ENCODE measurements around the gene EFNA5.

The EFNA5 gene

GRCh38 chr5:107553117-107553555, 117.6 kb downstream of the EFNA5 start:
- H3K27ac Mint-ChIP-seq: no peak overlapping the region
- H3K36me3 Mint-ChIP-seq (ENCODE audit: low read depth): no peaks in the 10 kb centered on the region
- no peak overlapping the region for H3K4me3 Mint-ChIP-seq
- H3K9me3 Mint-ChIP-seq: no peaks in the 10 kb centered on the region
- no peak for DNase-seq
- no peaks in the 10 kb centered on the region for H3K27me3 Mint-ChIP-seq
- no peaks in the 10 kb centered on the region for H3K4me1 Mint-ChIP-seq (ENCODE audit: low read depth)

GRCh38 chr5:107551088-107551487, 119.6 kb downstream of the EFNA5 start:
- no peaks in the 10 kb centered on the region for H3K27me3 Mint-ChIP-seq
- no peaks in the 10 kb centered on the region for H3K9me3 Mint-ChIP-seq
- no peak overlapping the region for H3K4me3 Mint-ChIP-seq
- H3K27ac Mint-ChIP-seq: no peak overlapping the region
- no peak for DNase-seq
- H3K36me3 Mint-ChIP-seq (ENCODE audit: low read depth): no peaks in the 10 kb centered on the region
- H3K4me1 Mint-ChIP-seq (ENCODE audit: low read depth): no peaks in the 10 kb centered on the region

- Mint-ChIP-seq H3K36me3 (ENCODE audit: low read depth) (no peaks in the 10 kb centered on the region), H3K27me3 (no peaks in the 10 kb centered on the region), H3K27ac (no peak overlapping the region), H3K4me1 (ENCODE audit: low read depth) (no peaks in the 10 kb centered on the region), H3K4me3 (no peak overlapping the region), H3K9me3 (no peaks in the 10 kb centered on the region)
- no peak for DNase-seq
Observed at GRCh38 chr5:107549567-107549966, 121.2 kb downstream of the EFNA5 start.

DNA sequence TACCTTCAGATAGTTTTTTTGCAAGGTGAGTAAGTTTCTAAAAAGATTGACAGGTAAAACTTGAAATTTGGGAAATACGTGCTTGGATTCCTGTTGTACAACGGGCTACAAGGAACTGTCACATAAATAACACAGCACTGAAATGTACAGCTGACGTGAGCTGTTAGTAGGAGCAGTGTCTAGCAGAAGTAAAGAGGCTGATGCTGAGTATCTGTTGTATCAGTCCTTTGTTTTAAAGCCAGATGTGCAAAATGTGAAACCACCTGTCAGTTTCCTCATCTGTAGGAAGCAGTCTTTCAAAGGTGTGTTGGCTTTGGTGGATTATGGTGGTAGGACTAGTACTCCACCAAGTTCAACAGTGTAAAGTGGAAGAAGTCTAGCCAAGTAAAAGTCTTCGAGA, 122.3 kb downstream of the EFNA5 start:
- Mint-ChIP-seq H3K4me1 (ENCODE audit: low read depth) (no peaks in the 10 kb centered on the region), H3K4me3 (no peak overlapping the region), H3K36me3 (ENCODE audit: low read depth) (no peaks in the 10 kb centered on the region), H3K27ac (no peak overlapping the region), H3K27me3 (no peaks in the 10 kb centered on the region), H3K9me3 (no peaks in the 10 kb centered on the region)
- no peak for DNase-seq

- Mint-ChIP-seq H3K9me3 (no peaks in the 10 kb centered on the region), H3K27me3 (peaks cover 4% of the 10 kb centered on the region), H3K4me1 (ENCODE audit: low read depth) (no peaks in the 10 kb centered on the region), H3K27ac (no peak overlapping the region), H3K36me3 (ENCODE audit: low read depth) (no peaks in the 10 kb centered on the region), H3K4me3 (no peak overlapping the region)
- no peak for DNase-seq
Observed at GRCh38 chr5:107546719-107547118, 124.0 kb downstream of the EFNA5 start.

GRCh38 chr5:107545486-107545885, 125.3 kb downstream of the EFNA5 start:
- Mint-ChIP-seq H3K27ac (no peak overlapping the region), H3K36me3 (ENCODE audit: low read depth) (no peaks in the 10 kb centered on the region), H3K4me3 (no peak overlapping the region), H3K4me1 (ENCODE audit: low read depth) (no peaks in the 10 kb centered on the region), H3K9me3 (no peaks in the 10 kb centered on the region), H3K27me3 (peaks cover 4% of the 10 kb centered on the region)
- DNase-seq: no peak

- H3K36me3 Mint-ChIP-seq (ENCODE audit: low read depth): no peaks in the 10 kb centered on the region
- no peaks in the 10 kb centered on the region for H3K4me1 Mint-ChIP-seq (ENCODE audit: low read depth)
- H3K4me3 Mint-ChIP-seq: no peak overlapping the region
- no peaks in the 10 kb centered on the region for H3K9me3 Mint-ChIP-seq
- no peak for DNase-seq
- peaks cover 4% of the 10 kb centered on the region for H3K27me3 Mint-ChIP-seq
- H3K27ac Mint-ChIP-seq: no peak overlapping the region
Observed at GRCh38 chr5:107544967-107545366, 125.8 kb downstream of the EFNA5 start.

DNA sequence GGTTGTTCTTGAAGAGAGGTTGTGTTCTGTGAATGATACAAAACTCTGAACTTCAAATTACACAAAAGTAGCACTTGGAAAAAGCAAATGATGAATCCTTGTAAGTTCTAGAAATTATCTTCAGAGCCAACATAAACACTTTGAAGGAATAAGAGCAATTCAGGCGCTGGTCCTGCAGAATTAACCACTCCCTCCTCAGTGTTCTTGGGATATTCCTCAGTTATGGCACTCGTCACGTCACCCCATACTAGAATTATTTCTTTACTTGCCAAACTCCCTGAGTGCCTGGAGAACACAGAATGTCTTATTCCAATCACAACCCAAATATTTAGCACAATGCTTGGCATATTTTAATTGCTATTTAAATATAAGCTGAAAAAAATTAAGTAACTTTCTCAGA, 126.3 kb downstream of the EFNA5 start:
- Mint-ChIP-seq H3K27me3 (peaks cover 4% of the 10 kb centered on the region), H3K4me3 (no peak overlapping the region), H3K9me3 (no peaks in the 10 kb centered on the region), H3K36me3 (ENCODE audit: low read depth) (no peaks in the 10 kb centered on the region), H3K27ac (no peak overlapping the region), H3K4me1 (ENCODE audit: low read depth) (no peaks in the 10 kb centered on the region)
- DNase-seq: no peak

DNA sequence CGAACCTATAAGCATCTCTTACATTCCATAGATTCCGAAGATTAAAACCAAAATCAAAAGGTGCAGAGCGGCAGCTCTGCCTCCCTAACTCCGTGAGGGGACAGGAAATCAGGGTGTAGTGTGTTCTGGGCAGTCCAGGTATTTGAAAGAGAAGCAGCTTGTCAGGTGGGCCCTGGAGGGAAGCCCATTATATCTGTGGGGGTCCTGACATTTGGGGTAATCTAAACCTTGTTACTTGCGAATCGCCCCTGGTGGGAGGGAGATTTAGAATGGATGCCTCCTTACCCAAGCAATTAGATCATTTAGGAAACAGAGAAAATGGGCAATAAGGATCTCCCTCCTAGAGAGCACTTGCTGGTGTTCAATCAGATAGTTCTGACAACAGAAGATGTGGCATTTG, 126.9 kb downstream of the EFNA5 start:
- Mint-ChIP-seq H3K27me3 (peaks cover 7% of the 10 kb centered on the region), H3K9me3 (no peaks in the 10 kb centered on the region), H3K36me3 (ENCODE audit: low read depth) (no peaks in the 10 kb centered on the region), H3K4me1 (ENCODE audit: low read depth) (peaks cover 2% of the 10 kb centered on the region), H3K27ac (no peak overlapping the region), H3K4me3 (no peak overlapping the region)
- DNase-seq: no peak

DNA sequence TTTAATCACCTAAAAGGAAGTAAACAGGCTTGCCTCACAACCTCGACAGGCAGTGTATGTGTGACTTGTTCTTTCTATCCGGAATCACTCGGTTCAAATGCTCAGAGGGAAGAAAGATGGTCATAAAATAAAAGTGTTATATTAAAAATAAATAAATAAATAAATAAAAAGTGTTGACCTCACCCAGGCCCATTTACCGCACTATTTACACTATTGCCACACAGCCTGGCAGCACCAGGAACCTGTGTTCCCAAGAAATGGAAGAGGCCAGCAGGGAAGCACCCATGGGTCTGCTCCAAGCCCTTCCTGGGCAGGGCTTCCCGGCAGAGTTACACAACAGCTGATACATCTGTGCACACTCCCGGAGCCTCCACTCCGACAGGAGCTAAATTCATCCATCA, 127.9 kb downstream of the EFNA5 start:
- H3K36me3 Mint-ChIP-seq (ENCODE audit: low read depth): no peaks in the 10 kb centered on the region
- H3K9me3 Mint-ChIP-seq: no peaks in the 10 kb centered on the region
- no peak overlapping the region for H3K27ac Mint-ChIP-seq
- no peak for DNase-seq
- H3K27me3 Mint-ChIP-seq: peaks cover 8% of the 10 kb centered on the region
- peaks cover 8% of the 10 kb centered on the region for H3K4me1 Mint-ChIP-seq (ENCODE audit: low read depth)
- H3K4me3 Mint-ChIP-seq: no peak overlapping the region

- Mint-ChIP-seq H3K27ac (no peak overlapping the region), H3K27me3 (peaks cover 8% of the 10 kb centered on the region), H3K4me1 (ENCODE audit: low read depth) (peaks cover 8% of the 10 kb centered on the region), H3K36me3 (ENCODE audit: low read depth) (no peaks in the 10 kb centered on the region), H3K4me3 (no peak overlapping the region), H3K9me3 (no peaks in the 10 kb centered on the region)
- no peak for DNase-seq
Observed at GRCh38 chr5:107542428-107542827, 128.3 kb downstream of the EFNA5 start.

DNA sequence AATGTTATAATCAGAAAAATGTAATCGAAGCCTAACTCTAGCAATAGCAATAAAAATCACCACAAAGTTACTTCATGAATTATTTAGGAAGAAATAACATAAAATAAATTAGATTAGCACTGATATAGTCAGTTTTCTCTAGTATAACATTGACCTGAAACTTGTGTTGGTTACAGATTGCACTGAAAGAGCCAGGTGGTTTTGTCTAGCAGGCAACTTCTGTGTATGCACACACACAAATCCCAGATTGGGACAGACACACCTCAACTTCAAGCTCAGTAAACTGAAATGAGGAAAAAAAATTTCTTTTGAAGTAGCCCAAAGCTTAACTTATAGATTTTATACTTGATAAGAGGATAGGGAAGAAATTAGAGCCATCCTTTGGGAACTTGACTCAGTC, 129.3 kb downstream of the EFNA5 start:
- H3K27ac Mint-ChIP-seq: no peak overlapping the region
- H3K36me3 Mint-ChIP-seq (ENCODE audit: low read depth): no peaks in the 10 kb centered on the region
- no peak overlapping the region for H3K4me3 Mint-ChIP-seq
- peaks cover 8% of the 10 kb centered on the region for H3K27me3 Mint-ChIP-seq
- DNase-seq: no peak
- H3K9me3 Mint-ChIP-seq: no peaks in the 10 kb centered on the region
- H3K4me1 Mint-ChIP-seq (ENCODE audit: low read depth): peaks cover 8% of the 10 kb centered on the region

DNA sequence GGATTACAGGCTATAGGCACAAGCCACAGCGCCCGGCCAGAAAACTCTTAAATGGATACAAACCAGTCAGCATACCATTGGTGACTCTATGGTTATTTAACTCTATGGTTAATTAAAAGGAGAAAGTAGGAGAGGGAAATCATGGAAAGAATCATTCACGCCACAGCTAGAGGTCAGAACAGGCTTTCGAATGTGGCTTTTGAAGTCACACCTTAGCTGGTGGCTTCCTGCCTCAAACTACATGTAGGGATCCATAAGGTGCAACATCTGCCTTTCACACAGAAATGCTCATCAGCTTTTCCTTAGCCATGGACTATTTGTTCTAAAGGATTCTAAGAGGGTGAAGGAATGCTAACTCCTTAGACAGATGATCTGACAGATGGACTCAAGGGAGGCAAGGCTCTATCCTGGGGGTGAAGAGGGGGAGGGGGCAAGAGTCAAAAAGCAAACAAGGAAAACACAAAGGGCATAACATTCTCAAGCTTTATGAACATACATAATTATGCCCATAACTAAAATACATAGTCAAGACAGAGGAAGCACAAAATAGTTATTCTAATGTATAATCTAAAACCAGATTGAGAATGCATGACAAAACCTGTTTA, 130.9 kb downstream of the EFNA5 start:
- Mint-ChIP-seq H3K36me3 (ENCODE audit: low read depth) (no peaks in the 10 kb centered on the region), H3K4me1 (ENCODE audit: low read depth) (peaks cover 8% of the 10 kb centered on the region), H3K4me3 (no peak overlapping the region), H3K27me3 (peaks cover 8% of the 10 kb centered on the region), H3K9me3 (no peaks in the 10 kb centered on the region), H3K27ac (no peak overlapping the region)
- no peak for DNase-seq

DNA sequence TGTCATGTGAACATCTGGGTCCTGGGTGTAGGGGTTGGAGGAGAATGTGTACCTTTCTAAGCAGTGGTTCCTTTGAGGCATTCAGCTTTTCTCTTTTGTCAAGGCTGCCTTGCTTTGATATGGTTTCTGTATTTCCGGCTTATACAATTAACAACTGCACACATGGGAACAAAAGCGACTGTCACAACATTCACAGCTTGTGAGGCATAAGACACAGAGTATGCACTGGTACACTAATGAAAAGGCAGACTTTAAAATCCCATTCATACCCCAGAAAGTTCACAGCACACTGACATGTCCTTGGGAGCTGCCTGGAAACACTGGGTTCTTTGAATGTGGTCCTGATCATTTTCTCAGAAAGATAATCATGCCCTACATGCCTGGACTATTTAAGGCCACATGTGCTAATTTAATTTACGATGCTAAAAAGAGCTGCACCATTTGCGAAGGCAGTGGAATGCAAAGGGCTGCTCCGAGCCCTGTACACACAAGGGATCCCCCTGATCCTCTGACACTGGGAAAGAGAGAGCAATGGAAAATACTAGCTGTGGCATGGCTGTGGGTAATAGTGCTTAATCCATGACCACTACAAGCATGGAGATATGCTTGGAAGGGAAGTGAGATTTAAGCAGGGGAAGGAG, 131.8 kb downstream of the EFNA5 start:
- Mint-ChIP-seq H3K4me3 (no peak overlapping the region), H3K27ac (no peak overlapping the region), H3K4me1 (ENCODE audit: low read depth) (peaks cover 8% of the 10 kb centered on the region), H3K9me3 (no peaks in the 10 kb centered on the region), H3K36me3 (ENCODE audit: low read depth) (no peaks in the 10 kb centered on the region), H3K27me3 (peaks cover 8% of the 10 kb centered on the region)
- DNase-seq: no peak

DNA sequence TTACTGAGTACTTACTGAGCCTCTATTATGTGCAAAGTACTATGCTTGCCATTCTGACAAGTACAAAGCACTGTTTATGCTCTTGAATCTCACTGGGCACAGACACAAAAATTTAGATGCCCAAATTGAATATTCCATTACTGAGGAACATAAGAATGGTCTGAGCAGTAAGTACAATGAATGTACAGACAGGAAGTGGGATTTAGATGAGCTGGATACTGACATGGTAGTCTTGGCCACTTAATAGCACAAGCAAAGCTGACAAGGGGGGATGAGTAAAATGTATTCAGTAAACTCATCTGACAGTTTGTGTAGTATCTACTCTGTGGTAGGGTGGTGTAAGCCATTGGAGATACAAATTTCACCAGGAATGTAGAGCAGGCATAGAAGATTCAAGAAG, 132.4 kb downstream of the EFNA5 start:
- Mint-ChIP-seq H3K36me3 (ENCODE audit: low read depth) (no peaks in the 10 kb centered on the region), H3K27ac (no peak overlapping the region), H3K9me3 (no peaks in the 10 kb centered on the region), H3K27me3 (peaks cover 8% of the 10 kb centered on the region), H3K4me3 (no peak overlapping the region), H3K4me1 (ENCODE audit: low read depth) (peaks cover 8% of the 10 kb centered on the region)
- DNase-seq: no peak

DNA sequence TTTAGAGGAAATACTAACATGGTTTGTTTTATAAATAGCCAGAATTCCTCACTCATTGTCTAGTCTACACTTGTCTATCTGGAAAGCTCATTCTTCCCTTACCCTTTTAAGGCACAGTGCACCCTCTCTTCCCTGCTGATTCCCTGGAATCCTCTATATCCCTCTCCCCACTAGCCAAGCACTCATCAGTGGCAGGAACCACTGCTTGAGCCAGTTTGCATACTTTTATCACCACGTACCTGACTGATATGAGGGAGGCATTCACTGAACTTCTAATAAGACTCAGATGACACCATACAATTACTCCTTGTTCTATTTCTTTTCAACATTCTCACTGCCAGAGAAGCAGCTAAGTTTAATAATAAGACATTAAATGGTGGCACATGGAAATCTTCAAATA, 134.9 kb downstream of the EFNA5 start:
- Mint-ChIP-seq H3K36me3 (ENCODE audit: low read depth) (no peaks in the 10 kb centered on the region), H3K27me3 (peaks cover 4% of the 10 kb centered on the region), H3K4me3 (no peak overlapping the region), H3K27ac (no peak overlapping the region), H3K9me3 (no peaks in the 10 kb centered on the region), H3K4me1 (ENCODE audit: low read depth) (peaks cover 8% of the 10 kb centered on the region)
- no peak for DNase-seq
